ENCODE results near the gene CLEC4M.

Gene CLEC4M

DNA sequence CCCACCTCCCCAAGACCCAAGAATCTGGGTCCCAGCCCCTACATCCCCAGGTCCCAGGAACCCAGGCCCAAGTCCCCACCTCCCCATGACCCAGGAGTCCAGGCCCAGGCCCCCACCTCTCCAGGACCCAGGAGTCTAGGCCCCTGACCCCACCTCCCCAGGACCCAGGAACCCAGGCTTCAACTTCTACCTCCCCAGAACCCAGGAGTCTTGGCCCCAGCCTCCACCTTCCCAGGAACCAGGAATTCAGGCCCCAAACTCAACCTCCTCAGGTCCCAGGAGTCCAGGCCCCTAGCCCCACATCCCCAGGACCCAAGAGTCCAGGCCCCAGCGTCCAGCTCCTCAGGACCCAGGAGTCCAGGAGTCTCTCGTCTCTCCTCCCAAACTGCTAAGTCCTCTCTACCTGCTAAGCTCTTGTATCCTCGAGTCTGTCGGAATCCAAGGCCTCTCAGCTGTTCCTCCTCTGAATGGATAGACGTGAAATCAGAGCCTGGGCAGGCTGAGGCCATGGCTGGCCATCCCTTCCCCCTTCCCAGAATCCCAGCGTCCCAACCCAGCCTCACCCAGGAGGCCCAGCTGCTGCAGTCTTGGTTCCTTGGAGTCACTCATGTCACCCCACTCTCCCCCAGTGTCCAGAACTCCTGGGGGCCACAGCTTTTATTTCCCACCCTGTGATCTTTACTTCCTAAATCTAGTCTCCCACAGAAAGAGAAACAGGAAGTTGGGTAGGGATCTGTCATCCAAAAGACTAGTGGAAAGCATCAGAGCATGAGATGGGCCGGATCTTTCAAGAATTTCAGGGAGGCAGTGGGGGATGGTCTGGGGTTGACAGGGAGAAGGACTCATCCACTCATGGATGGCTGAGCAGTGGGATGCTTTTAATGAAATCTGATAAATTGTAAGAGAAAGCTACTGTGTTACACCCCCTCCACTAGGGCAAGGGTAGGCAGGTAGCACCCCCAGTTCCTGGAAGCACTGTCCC is 15.8 kb upstream of the CLEC4M start, which contains the start of gene CD209:
Gene CD209, minus strand, starts transcription at position 632 of the 982 bp plus-strand sequence. Its CDS starts 23 bp downstream, at position 609.
- no peak within 1 kb of the TSS for H3K4me3 ChIP-seq (ENCODE audit: low read depth, low read length)
- no peaks in the 10 kb centered on the region for H3K4me1 ChIP-seq (ENCODE audit: control insufficient read depth, insufficient read depth, low read length)
- TF ChIP-seq MZF1 (tag by site-specific recombination; IDR thresholded peaks at IDR 0.05; ENCODE audit: borderline replicate concordance) (no peak), HOXA7 (CRISPR knock-in tag; IDR thresholded peaks at IDR 0.05; ENCODE audit: borderline replicate concordance) (no peak), KLF1 (tag by site-specific recombination; IDR thresholded peaks at IDR 0.05) (no peak), ZNF112 (tag by site-specific recombination; IDR thresholded peaks at IDR 0.05) (no peak), ZNF394 (tag by site-specific recombination; IDR thresholded peaks at IDR 0.05; ENCODE audit: borderline replicate concordance) (no peak), ZNF677 (tag by site-specific recombination; IDR thresholded peaks at IDR 0.05) (no peak), ZNF211 (tag by site-specific recombination; IDR thresholded peaks at IDR 0.05; ENCODE audit: low read depth) (no peak), GLIS2 (tag by site-specific recombination; IDR thresholded peaks at IDR 0.05) (no peak), ZNF658 (tag by site-specific recombination; IDR thresholded peaks at IDR 0.05) (no peak), ZNF121 (tag by site-specific recombination; IDR thresholded peaks at IDR 0.05) (no peak), ZNF366 (tag by site-specific recombination; conservative IDR thresholded peaks at IDR 0.05) (no peak)
- TF ChIP-seq, protein P1, sequence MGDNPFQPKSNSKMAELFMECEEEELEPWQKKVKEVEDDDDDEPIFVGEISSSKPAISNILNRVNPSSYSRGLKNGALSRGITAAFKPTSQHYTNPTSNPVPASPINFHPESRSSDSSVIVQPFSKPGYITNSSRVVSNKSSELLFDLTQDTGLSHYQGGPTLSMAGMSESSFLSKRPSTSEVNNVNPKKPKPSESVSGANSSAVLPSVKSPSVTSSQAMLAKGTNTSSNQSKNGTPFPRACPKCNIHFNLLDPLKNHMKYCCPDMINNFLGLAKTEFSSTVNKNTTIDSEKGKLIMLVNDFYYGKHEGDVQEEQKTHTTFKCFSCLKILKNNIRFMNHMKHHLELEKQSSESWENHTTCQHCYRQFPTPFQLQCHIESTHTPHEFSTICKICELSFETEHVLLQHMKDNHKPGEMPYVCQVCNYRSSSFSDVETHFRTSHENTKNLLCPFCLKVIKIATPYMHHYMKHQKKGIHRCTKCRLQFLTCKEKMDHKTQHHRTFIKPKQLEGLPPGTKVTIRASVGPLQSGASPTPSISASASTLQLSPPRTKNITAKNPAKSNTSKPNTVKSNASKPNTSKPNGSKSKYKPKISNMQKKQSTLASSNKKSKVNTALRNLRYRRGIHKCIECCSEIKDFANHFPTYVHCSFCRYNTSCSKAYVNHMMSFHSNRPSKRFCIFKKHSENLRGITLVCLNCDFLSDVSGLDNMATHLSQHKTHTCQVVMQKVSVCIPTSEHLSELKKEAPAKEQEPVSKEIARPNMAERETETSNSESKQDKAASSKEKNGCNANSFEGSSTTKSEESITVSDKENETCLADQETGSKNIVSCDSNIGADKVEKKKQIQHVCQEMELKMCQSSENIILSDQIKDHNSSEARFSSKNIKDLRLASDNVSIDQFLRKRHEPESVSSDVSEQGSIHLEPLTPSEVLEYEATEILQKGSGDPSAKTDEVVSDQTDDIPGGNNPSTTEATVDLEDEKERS (tag by site-specific recombination; IDR thresholded peaks at IDR 0.05), result no peak
- no peak within 1 kb of the TSS for H3K27ac ChIP-seq (ENCODE audit: extremely low read depth, low read depth, low read length)
- H3K9me3 ChIP-seq (ENCODE audit: control insufficient read depth, insufficient read depth, low read depth, low read length), result no peaks in the 10 kb centered on the region
- H3K36me3 ChIP-seq (ENCODE audit: control insufficient read depth in 2 of 2, insufficient read depth in 1 of 2, low read length in 2 of 2), result no peaks in the 10 kb centered on the region
- POLR2A ChIA-PET, result interaction anchor here (0.5 kb wide), 1 partner anchor 1090 kb away, joined by 4 read pairs; no protein-coding TSS in a partner anchor
- CTCF ChIA-PET, result no interaction called here

DNA sequence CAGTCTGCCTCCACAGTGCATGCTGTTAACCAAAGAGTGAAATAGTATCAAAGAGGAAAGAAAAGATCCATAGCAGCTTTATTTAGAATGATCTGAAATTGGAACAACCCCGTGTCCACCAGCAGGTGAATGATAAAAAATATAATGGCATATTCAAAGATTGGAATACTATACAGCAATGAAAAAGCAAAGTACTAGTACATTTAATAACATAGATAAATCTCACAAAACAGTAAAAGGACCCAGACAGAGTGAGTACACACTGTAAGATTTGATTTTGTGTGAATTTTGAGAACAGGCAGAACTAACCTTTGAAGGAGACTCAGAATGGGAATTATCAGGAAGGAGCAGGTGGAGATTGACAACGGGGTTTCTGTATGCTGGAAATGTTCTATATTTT is 14.9 kb upstream of the CLEC4M start:
- POLR2A ChIA-PET, result no interaction called here

DNA sequence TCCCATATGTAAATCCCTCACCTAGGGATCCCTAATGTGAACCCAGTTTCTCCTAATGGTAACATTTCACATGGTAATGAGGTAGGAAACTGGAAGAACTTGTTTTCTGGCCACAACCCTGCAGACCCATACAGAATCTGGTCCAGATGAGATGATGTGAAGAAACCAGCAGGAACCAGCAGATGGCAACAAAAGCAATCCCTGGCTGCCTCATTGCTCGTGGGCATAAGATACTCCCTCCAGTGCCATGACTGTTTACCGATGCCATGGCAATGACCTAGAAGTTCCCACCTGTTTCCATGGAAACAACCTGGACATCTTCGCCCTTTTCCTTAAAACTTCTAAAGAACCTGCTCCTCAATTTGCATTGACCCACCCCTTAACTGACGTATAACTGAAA is 14.3 kb upstream of the CLEC4M start:
- Histone ChIP-seq H3K27ac (ENCODE audit: extremely low read depth, low read depth, low read length) (no peak overlapping the region), H3K4me1 (ENCODE audit: control insufficient read depth, insufficient read depth, low read length) (no peaks in the 10 kb centered on the region), H3K4me3 (ENCODE audit: low read depth, low read length) (no peak overlapping the region), H3K36me3 (ENCODE audit: control insufficient read depth in 2 of 2, insufficient read depth in 1 of 2, low read length in 2 of 2) (no peaks in the 10 kb centered on the region), H3K9me3 (ENCODE audit: control insufficient read depth, insufficient read depth, low read depth, low read length) (no peaks in the 10 kb centered on the region)
- ChIA-PET POLR2A (interaction anchor here (0.5 kb wide), 1 partner anchor 17 kb away, joined by 3 read pairs; no protein-coding TSS in a partner anchor), CTCF (no interaction called here)
- TF ChIP-seq, protein P2, sequence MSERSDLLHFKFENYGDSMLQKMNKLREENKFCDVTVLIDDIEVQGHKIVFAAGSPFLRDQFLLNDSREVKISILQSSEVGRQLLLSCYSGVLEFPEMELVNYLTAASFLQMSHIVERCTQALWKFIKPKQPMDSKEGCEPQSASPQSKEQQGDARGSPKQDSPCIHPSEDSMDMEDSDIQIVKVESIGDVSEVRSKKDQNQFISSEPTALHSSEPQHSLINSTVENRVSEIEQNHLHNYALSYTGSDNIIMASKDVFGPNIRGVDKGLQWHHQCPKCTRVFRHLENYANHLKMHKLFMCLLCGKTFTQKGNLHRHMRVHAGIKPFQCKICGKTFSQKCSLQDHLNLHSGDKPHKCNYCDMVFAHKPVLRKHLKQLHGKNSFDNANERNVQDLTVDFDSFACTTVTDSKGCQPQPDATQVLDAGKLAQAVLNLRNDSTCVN (tag by site-specific recombination; optimal IDR thresholded peaks at IDR 0.05), result no peak
- TF ChIP-seq EGR2 (tag by site-specific recombination; IDR thresholded peaks at IDR 0.05; ENCODE audit: low read depth) (no peak), ZNF514 (tag by site-specific recombination; IDR thresholded peaks at IDR 0.05) (no peak), ZNF292 (tag by site-specific recombination; IDR thresholded peaks at IDR 0.05; ENCODE audit: borderline replicate concordance, low read depth) (no peak), ZNF350 (tag by site-specific recombination; IDR thresholded peaks at IDR 0.05) (no peak)
- TF ChIP-seq, protein P3, sequence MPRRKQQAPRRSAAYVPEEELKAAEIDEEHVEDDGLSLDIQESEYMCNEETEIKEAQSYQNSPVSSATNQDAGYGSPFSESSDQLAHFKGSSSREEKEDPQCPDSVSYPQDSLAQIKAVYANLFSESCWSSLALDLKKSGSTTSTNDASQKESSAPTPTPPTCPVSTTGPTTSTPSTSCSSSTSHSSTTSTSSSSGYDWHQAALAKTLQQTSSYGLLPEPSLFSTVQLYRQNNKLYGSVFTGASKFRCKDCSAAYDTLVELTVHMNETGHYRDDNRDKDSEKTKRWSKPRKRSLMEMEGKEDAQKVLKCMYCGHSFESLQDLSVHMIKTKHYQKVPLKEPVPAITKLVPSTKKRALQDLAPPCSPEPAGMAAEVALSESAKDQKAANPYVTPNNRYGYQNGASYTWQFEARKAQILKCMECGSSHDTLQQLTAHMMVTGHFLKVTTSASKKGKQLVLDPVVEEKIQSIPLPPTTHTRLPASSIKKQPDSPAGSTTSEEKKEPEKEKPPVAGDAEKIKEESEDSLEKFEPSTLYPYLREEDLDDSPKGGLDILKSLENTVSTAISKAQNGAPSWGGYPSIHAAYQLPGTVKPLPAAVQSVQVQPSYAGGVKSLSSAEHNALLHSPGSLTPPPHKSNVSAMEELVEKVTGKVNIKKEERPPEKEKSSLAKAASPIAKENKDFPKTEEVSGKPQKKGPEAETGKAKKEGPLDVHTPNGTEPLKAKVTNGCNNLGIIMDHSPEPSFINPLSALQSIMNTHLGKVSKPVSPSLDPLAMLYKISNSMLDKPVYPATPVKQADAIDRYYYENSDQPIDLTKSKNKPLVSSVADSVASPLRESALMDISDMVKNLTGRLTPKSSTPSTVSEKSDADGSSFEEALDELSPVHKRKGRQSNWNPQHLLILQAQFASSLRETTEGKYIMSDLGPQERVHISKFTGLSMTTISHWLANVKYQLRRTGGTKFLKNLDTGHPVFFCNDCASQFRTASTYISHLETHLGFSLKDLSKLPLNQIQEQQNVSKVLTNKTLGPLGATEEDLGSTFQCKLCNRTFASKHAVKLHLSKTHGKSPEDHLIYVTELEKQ (tag by site-specific recombination; IDR thresholded peaks at IDR 0.05; ENCODE audit: borderline replicate concordance), result no peak
- TF ChIP-seq, protein P4, sequence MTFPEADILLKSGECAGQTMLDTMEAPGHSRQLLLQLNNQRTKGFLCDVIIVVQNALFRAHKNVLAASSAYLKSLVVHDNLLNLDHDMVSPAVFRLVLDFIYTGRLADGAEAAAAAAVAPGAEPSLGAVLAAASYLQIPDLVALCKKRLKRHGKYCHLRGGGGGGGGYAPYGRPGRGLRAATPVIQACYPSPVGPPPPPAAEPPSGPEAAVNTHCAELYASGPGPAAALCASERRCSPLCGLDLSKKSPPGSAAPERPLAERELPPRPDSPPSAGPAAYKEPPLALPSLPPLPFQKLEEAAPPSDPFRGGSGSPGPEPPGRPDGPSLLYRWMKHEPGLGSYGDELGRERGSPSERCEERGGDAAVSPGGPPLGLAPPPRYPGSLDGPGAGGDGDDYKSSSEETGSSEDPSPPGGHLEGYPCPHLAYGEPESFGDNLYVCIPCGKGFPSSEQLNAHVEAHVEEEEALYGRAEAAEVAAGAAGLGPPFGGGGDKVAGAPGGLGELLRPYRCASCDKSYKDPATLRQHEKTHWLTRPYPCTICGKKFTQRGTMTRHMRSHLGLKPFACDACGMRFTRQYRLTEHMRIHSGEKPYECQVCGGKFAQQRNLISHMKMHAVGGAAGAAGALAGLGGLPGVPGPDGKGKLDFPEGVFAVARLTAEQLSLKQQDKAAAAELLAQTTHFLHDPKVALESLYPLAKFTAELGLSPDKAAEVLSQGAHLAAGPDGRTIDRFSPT (tag by site-specific recombination; IDR thresholded peaks at IDR 0.05), result no peak

More for the DNA sequence above, 14.9 kb upstream of the CLEC4M start:
- Histone ChIP-seq H3K27ac (ENCODE audit: extremely low read depth, low read depth, low read length) (no peak overlapping the region), H3K4me3 (ENCODE audit: low read depth, low read length) (no peak overlapping the region), H3K4me1 (ENCODE audit: control insufficient read depth, insufficient read depth, low read length) (no peaks in the 10 kb centered on the region), H3K9me3 (ENCODE audit: control insufficient read depth, insufficient read depth, low read depth, low read length) (no peaks in the 10 kb centered on the region), H3K36me3 (ENCODE audit: control insufficient read depth in 2 of 2, insufficient read depth in 1 of 2, low read length in 2 of 2) (no peaks in the 10 kb centered on the region)
- CTCF ChIA-PET, result no interaction called here
- TF ChIP-seq ZNF146 (tag by site-specific recombination; IDR thresholded peaks at IDR 0.05) (peak; percentile 92), ZNF174 (tag by site-specific recombination; IDR thresholded peaks at IDR 0.05) (no peak)

Measured in HEK293 (cell line).